Smooth muscle cell (in vitro differentiated cells): Measurements from ENCODE around the gene TMEM11. TPM values are rescaled to one million over a fixed set of nuclear protein-coding genes. Genes with fewer than 3 reads are reported as not detected.

Experiments
- DNase-seq: peaks from one replicate; lab custom pipeline; 2025; ENCODE audit not compliant: unreplicated experiment; lab: John Stamatoyannopoulos, UW
- H2AFZ ChIP-seq: fragments of 200-600 bp; sonication (generic); 2 replicates; pipeline ENCODE4 v1.6.0; 2016; ENCODE audit warnings: antibody characterized with exemption, low read depth, mild to moderate bottlenecking
- H3F3A ChIP-seq: fragments of 200-600 bp; sonication (generic); 2 replicates; pipeline ENCODE4 v1.6.0; 2017; ENCODE audit warnings: antibody characterized with exemption, low read depth
- H3K27ac ChIP-seq: fragments of 200-600 bp; sonication (generic); 2 replicates; pipeline ENCODE4 v1.5.1; 2016; ENCODE audit warnings: low read depth, mild to moderate bottlenecking
- H3K27me3 ChIP-seq: fragments of 200-600 bp; sonication (generic); 2 replicates; pipeline ENCODE4 v1.6.1; 2016; ENCODE audit warnings: low read depth, mild to moderate bottlenecking
- H3K36me3 ChIP-seq: fragments of 200-600 bp; sonication (generic); 2 replicates; pipeline ENCODE4 v1.5.1; 2016; ENCODE audit warnings: low read depth
- H3K4me1 ChIP-seq: fragments of 200-600 bp; sonication (generic); 2 replicates; pipeline ENCODE4 v1.5.1; 2016; ENCODE audit warnings: low read depth
- H3K4me2 ChIP-seq: fragments of 200-600 bp; sonication (generic); 2 replicates; pipeline ENCODE4 v1.6.0; 2016; ENCODE audit warnings: mild to moderate bottlenecking
- H3K4me3 ChIP-seq: fragments of 200-600 bp; sonication (generic); 2 replicates; pipeline ENCODE4 v1.5.1; 2016; ENCODE audit warnings: mild to moderate bottlenecking
- H3K79me2 ChIP-seq: fragments of 200-600 bp; sonication (generic); 2 replicates; pipeline ENCODE4 v1.6.0; 2016; ENCODE audit warnings: low read depth, mild to moderate bottlenecking
- H3K9ac ChIP-seq: fragments of 200-600 bp; sonication (generic); 2 replicates; pipeline ENCODE4 v1.6.0; 2016; ENCODE audit warnings: low read depth
- H3K9me3 ChIP-seq: fragments of 200-600 bp; sonication (generic); replicated peaks from 2 replicates; pipeline ENCODE4 v1.5.1; 2016; ENCODE audit warnings: low read depth
- H4K20me1 ChIP-seq: fragments of 200-600 bp; sonication (generic); 2 replicates; pipeline ENCODE4 v1.6.0; 2016; ENCODE audit warnings: low read depth
- CTCF ChIP-seq: fragments of 200-600 bp; sonication (generic); IDR thresholded peaks from 2 replicates; pipeline ENCODE4 v1.5.1; 2017; ENCODE audit warnings: borderline replicate concordance, mild to moderate bottlenecking, antibody characterized with exemption; ENCODE audit not compliant: insufficient read depth, poor library complexity, severe bottlenecking
- WGBS: methylation state at CpG from one replicate; pipeline ENCODE4 v1.1.7; 2016; ENCODE audit warnings: low lambda C conversion rate; 5-methylcytosine and 5-hydroxymethylcytosine counted together
- polyA plus RNA-seq: library from polyadenylated mRNA; unstranded; fragments of >200 nt; fragmentation: Nextera tagmentation; extraction: Ambion mirVana; gene quantifications from 2 replicates; pipeline ENCODE4 v1.2.1, GENCODE V29; 2016
- total RNA-seq: library from RNA; depleted of rRNA; stranded (reverse); fragments of >200 nt; gene quantifications from 2 replicates; pipeline ENCODE4 v1.2.3, GENCODE V29; 2014

TMEM11 gene
- total and polyA plus RNA-seq, 2 experiments from 2014 or later: 24.0 to 80.3 TPM

DNA sequence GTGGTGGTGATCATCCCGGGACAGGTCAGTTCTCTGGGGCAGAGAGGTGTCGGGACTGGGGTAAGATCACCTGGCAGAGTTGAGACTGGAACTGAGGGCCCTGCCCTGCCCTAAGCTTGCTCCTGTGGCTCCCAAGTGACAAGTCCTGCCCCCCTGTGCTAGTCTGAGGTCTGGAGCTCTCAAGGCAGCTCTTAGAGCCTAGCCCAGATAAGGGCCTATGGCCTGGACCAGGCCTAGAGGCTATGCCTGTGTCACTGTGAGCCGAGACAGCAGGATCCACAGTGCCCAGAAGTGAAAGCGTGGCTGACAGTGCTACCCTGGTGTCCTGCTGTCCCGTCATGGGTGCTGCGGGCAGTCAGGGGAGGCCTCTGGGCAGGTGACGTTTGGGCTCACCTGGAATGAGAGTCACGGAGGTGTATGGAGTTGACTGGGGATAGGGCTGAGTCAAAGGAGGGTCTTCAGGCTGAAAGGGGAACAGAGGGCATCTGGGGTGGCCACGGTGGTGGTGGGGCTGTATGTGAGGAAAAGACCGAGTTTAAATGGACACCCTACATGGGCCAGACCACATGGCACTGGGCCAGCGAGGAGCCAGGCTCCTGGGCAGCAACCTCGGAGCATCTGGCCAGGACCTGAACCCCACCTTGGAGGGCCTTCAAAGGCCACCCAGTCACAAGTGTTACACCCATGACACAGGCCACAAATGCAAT, 33.7 kb upstream of the TMEM11 start:
- H4K20me1 ChIP-seq: peaks cover 81% of the 10 kb centered on the region
- H3K4me2 ChIP-seq: no peak overlapping the region
- no peak overlapping the region for H2AFZ ChIP-seq
- H3F3A ChIP-seq: no peaks in the 10 kb centered on the region
- no peak overlapping the region for H3K27ac ChIP-seq
- 90% methylated on average over 12 of the region's 12 CpGs for WGBS
- H3K9ac ChIP-seq: no peak overlapping the region
- no peaks in the 10 kb centered on the region for H3K9me3 ChIP-seq
- H3K4me3 ChIP-seq: no peak overlapping the region
- H3K79me2 ChIP-seq: no peaks in the 10 kb centered on the region
- no peak for DNase-seq
- no peak for TF ChIP-seq CTCF
- H3K4me1 ChIP-seq: peaks cover 2% of the 10 kb centered on the region
- H3K27me3 ChIP-seq: no peaks in the 10 kb centered on the region
- no peaks in the 10 kb centered on the region for H3K36me3 ChIP-seq

DNA sequence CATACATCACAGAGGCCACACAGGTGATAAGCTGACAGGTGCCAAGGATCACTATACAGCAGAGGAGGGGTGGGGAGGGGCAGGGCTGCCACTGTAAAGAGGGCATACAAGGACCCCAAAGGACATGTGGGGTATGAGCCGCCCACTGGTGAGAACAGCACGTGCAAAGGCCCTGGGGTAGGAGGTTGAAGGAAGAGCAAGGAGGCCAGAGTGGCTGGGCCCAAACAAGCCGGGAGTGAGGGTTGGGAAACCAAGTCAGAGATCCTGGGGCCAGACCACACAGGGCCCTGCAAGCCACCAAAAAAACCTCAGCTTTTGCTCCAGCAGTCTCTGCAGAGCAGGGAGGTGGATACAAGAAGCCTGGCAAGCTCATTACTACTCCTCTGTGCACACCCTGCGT, 32.7 kb upstream of the TMEM11 start:
- Histone ChIP-seq H3K9me3 (no peaks in the 10 kb centered on the region), H3K4me1 (no peaks in the 10 kb centered on the region), H3K4me3 (no peak overlapping the region), H3K27me3 (no peaks in the 10 kb centered on the region), H3K79me2 (no peaks in the 10 kb centered on the region), H2AFZ (no peak overlapping the region), H3K36me3 (no peaks in the 10 kb centered on the region), H3K9ac (no peak overlapping the region), H3K27ac (no peak overlapping the region), H3F3A (no peaks in the 10 kb centered on the region), H4K20me1 (peaks cover 84% of the 10 kb centered on the region), H3K4me2 (no peak overlapping the region)
- no peak for DNase-seq
- no peak for TF ChIP-seq CTCF
- WGBS: 97% methylated on average over 4 of the region's 4 CpGs

DNA sequence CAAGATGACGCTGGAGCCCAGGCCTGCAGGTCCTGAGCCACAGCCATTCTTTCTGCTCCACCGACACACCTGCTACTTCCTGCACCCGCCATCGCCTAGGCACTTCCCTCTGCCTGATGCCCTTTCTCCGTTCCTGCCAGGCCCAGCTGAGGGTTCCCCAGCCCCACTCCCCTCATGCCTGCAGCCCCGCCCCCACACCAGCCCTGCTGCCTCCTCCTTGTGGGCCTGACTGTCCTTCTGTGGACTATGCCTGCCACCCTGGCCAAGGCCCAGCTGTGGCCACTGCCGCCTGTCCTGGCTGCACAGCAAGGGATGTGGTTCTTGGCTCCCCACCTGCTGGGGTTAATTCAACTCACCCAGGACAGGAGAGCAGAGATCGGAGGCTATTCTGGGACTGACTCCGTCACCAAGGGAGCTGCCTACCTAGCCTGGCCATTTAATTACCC, 31.7 kb upstream of the TMEM11 start:
- Histone ChIP-seq H3K79me2 (no peaks in the 10 kb centered on the region), H3K36me3 (no peaks in the 10 kb centered on the region), H3K9ac (no peak overlapping the region), H2AFZ (no peak overlapping the region), H4K20me1 (peaks cover 88% of the 10 kb centered on the region), H3K27me3 (no peaks in the 10 kb centered on the region), H3K9me3 (no peaks in the 10 kb centered on the region), H3K27ac (no peak overlapping the region), H3K4me3 (no peak overlapping the region), H3F3A (no peaks in the 10 kb centered on the region), H3K4me1 (no peaks in the 10 kb centered on the region), H3K4me2 (no peak overlapping the region)
- 87% methylated on average over 9 of the region's 9 CpGs for WGBS
- no peak for DNase-seq
- TF ChIP-seq CTCF: no peak
